Measurements from ENCODE around the gene PRICKLE2.
"Not testable (repeated sequence)": the region's sequence is repeated elsewhere in the genome, so short reads cannot be mapped to it uniquely, and the experiment has no call there.

PRICKLE2 gene

DNA sequence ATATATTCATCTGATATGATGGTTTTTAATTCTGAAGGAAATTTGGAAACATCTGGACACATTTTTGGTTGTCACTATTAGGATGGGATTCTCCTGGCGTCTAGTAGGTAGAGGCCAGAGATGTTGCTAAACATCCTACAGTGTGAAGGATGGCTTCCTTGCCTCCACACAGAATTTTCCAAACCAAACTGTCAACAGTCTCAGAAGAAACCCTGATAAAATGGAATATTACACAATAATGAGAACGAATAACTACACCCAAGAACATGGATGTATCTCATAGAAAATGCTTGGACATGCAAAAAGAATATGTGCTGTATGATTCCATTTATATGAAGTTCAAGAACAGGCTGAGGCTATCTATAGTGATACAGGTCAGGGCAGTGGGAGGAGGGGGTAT, 122.1 kb downstream of the PRICKLE2 start:
- DNase-seq (ENCODE audit: low read depth, low spot score) = no peak

DNA sequence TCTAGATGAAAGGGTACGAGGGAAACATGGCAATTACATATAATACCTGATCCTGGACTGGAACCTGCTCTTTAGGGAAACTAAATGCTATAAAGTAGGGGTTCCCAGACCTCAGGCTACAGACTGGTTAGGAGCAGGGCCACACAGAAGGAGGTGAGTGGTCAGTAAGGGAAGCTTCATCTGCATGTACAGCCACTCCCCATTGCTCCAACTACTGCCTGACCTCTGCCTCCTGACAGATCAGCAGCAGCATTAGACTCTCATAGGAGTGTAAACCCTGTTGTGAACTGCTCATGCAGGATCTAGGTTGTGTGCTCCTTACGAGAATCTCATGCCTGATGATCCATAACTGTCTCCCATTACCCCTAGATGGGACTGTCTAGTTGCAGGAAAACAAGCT, 123.1 kb downstream of the PRICKLE2 start:
- DNase-seq (ENCODE audit: low read depth, low spot score) = no peak

DNA sequence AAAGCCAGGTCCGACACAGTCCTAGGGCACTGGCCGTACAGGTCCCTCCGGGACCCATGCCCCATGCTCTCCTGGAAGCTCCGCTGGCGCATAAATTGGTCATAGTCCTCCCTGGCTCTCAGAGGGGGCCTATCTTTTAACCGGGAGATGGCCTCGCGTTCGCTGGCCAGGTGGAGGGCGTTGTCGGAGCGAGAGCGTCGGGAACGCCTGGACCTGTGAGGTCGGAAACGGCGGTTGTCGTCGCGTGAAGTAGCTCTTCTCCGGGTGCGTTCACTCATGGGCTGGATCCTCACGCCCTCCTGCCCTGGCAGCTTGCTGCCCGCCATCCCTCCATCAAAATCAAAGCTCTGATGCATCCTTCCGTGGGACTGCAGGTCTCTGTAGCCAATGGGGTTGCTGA, 126.0 kb downstream of the PRICKLE2 start:
- no peak for DNase-seq (ENCODE audit: low read depth, low spot score)

DNA sequence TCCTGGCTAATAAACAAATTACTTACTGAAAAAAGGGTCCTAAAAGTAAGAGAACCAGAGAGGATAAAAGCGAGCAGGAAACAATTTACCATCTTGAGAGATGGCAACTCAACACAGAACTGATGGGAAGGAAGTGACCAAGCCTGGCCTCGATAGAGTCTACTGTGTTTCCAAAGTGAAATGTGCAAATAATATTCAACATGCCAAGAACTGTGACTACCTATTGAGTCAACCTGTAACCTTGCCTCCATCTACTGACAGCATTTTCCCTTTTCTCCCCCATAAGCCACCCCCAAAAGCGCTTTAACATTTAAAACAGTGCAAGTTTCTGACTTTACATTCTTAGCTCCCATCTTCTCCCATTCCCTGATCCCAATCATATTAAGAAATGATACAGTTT, 126.6 kb downstream of the PRICKLE2 start:
- no peak for DNase-seq (ENCODE audit: low read depth, low spot score)

DNA sequence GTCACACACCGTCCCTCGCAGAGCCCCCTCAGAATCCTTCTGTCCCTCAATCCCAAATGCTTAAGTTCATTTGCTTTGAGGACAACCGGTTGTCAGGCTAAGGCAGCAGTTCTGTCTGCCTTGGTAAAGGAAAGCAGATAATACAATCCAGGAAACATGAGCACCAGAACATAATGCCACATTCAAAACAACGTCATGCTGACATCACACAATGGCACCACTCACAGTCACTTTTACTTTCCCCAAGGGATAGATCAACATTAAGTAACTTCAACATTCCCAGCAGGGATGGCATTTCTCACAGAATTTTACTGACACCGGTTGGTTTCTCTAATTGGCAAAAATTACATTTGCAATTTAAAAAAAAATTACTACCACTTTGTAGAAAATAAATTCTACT, 127.3 kb downstream of the PRICKLE2 start:
- DNase-seq (ENCODE audit: low read depth, low spot score) = no peak

DNA sequence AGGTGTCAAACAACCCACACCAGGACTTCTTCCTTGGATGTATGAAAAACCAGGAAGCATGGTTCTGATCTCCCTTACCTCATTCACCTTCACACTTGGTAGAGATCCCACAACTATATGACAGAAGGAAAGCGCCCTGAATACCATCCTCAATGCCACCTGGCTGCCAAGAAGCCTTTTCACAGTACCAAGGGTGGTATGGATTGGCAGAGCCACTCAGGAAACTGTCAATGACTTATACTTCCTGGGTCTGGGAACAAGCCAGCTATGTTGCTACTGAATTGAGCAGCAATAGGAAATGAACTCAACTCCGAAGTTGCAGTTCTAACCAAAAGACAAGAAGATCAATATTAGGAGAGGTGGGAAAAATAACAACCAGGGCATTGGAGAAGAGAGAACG, 129.5 kb downstream of the PRICKLE2 start:
- no peak for DNase-seq (ENCODE audit: low read depth, low spot score)

DNA sequence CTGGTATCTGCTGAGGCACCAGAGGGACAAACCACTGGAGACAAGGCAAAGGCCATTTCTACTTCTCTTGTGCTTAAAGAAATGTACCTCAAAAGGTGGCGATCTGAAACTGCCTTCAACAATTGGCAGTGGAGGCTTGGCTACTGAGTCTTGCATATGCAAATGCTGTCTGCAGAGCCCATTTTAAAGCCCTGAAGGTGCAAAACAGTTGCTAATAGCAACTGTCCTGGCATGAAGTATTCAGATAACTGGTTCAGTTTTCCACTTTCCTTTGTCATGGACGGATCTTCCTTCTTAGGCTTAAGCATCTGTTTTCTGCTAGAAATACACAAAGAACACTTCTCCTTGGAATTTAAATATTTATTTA, 130.6 kb downstream of the PRICKLE2 start:
- DNase-seq (ENCODE audit: low read depth, low spot score) = no peak

DNA sequence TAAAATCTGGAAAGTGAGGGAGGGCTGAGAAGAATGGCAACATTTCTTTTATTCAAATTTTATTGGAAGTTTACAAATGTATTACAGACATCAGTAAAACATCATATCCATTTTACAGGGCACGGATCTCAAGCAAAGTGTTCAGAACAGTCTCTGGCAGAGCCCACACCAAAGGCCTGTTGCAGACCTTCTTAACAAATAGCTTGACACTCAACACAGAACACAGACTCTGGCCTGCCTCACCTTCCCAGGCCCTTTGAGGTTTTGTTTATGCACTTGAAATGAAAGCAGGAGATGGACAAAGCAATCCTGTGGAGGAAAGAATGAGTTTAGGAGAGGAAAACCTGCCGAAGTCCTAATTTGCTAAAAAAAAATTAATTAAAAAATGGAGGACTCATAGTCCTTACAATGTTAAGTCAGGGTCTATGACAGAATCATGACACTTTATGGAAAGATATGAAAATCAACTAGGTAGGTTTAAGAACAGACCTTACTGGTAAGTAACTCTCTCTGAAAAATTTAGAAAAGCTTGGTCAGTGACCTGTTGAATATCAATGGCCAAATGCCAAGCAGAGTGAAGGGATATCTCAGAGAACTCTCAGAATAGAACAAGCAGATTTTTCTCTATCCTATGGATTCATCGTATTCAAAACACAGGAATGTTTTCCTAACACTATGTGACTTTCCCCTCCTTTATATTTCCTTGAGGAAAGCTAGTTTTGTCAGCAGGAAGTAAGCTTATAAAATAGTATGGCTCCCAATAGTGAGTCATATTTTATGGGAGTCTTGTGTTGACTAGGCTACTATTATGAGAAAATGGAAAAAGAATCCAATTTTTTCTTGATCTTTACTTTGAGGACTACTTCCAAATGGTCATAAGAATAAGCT, 131.2 kb downstream of the PRICKLE2 start:
- no peak for DNase-seq (ENCODE audit: low read depth, low spot score)

DNA sequence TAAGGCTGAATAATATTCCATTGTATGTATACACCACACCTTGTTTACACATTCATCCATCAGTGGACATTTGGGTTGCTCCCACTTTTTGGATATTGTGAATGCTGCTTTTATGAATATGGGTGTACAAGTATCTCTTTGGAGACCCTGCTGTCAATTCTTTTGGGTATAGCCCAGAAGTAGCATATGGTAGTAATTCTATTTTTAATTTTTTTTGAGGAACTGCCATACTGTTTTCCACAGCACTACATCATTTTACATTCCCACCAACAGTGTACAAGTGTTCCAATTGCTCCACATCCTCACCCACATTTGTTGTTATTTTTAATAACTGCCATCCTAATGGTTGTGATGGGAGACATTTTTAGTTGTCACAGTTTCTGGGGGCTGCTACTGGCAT, 132.1 kb downstream of the PRICKLE2 start:
- no peak for DNase-seq (ENCODE audit: low read depth, low spot score)

DNA sequence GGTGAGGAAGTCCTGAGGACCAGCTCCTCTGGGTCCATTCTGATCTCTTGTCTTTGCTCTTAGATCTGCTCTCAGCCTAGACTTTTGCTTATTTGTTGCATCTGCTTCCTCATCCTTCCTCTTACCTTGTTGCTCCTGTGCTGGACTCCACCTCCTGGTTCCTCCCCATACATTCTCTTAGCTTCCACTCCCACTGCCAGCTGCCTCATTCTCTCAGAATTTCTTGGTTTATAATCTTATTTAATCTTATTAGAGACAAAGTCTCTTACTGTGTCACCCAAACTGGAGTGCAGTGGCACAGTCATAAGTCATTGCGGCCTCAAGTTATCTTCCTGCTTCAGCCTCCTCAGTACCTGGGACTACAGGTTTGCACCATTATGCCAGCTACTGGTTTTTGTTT, 133.8 kb downstream of the PRICKLE2 start:
- no peak for DNase-seq (ENCODE audit: low read depth, low spot score)

DNA sequence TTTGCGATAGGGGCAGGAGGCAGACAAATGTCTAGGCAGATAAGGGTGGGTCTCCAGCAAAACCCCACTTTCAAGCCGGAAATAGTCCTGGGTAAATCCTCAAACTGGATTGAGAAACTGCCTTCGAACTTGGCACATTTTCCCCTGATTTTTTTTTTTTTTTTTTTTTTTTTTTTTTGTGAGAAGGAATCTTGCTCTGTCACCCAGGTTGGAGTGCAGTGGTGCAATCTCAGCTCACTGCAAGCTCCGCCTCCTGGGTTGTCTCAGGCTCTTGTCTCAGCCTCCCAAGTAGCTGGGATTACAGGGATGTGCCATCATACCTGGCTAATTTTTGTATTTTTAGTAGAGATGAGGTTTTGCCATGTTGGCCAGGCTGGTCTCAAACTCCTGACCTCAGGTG, 135.9 kb downstream of the PRICKLE2 start:
- DNase-seq (ENCODE audit: low read depth, low spot score) = not testable (repeated sequence)

DNA sequence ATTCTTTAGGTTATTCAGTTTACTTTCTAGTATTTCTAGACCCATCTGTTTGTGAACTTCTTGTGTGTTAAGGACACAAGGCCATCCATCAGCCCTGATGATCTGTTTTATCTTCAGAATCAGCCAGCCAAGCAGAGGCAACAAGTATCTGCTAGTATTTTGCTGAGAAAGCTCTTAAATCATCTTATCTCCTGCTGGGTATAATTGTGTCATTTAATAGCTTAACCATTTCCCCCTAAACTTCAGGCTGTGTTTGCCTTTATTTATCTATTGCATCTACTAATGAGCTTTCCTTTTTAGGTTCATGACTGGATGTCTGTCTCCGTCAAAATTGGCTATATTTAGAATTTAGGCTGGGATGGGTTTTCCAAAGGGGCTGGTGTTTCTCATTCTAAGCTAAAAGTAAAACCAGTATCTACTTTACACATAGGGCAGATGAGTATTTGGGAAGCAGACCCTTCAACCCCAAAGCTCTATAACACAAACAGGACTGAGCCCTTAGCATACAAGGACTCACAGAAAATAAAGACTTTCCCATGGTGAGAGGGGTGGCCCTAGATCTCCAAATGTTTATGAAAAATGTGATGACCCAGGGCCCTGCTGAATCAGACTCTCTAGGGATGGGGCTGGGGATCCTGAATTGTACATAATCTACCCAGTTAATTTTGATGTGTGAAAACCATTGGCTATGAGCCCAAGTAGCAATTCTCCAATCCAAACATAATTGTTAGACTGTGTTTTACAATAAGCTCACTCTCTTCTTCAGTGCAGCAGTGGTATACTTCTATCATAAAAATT, 136.7 kb downstream of the PRICKLE2 start:
- no peak for DNase-seq (ENCODE audit: low read depth, low spot score)

DNA sequence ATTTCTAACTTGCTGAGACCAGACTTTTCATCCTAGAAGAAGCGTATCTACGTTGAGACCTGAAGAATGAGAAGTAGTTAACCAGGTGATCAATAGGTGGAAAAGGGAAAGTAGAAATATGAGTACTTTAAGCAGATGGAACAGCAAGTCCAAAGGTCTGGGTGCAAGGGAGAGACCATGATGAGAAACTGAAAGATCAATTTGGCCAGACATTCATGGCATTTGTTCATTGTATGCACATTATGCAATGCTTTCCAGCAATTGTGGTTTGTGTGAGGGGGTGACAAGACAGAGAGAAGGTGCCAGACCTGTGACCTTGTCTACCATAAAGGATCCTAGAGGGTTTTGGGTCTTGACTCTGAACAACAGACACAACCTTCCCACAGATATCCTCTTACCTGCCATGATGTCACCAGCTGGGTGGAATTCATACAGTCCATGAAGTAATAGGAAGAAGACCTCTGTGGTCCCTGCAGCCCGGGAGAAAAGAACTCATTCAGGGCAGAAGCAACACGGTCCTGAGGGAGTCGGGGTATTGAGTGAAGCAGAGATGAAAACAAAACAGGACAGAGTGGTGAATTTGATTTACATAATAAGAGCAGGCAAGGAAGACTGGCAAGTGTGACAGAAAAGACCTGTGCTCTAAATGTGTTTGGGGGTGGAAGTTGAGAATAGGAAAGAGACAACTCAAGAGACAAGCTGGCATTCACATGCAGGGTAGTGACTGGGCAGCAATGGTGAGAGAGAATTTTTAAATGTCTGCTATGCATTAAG, 138.6 kb downstream of the PRICKLE2 start:
- DNase-seq (ENCODE audit: low read depth, low spot score) = no peak

DNA sequence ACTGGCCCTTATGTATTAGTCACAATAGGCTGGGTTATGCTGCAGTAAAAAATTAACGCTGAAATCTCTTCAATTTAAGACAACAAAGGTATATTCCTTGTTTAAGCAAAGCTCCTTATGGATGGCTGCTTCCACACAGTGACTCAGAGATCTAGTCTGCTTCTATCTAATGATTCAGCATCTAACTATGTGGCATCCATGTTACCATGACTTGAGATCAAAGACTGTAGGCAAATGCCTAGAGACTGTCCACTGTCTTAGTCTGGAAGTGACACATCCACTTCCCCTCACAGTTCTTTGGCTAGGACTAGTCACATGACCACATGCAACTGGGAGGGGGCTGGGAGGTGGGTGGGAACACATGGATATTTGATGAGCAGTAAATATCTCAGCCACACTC, 140.6 kb downstream of the PRICKLE2 start:
- DNase-seq (ENCODE audit: low read depth, low spot score) = no peak

DNA sequence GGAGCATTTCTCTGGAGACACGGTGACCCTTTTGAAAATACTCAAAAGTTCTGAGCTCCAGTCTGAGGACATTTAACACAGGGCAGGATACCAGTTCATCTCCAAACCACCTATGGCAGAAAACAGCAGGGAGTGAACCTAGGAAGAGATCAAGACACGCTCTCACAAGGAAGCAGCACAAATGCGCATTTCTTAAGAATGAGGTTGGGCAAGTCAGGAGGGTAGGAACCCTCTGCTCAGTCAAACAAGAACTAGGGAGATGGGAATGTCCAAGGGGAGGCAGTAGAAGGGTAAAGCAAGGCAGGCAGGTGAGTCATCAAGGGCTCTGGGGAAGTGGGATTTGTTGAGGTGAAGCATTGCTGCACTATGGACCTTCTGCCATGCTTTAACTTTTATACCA, 141.7 kb downstream of the PRICKLE2 start:
- DNase-seq (ENCODE audit: low read depth, low spot score) = no peak

DNA sequence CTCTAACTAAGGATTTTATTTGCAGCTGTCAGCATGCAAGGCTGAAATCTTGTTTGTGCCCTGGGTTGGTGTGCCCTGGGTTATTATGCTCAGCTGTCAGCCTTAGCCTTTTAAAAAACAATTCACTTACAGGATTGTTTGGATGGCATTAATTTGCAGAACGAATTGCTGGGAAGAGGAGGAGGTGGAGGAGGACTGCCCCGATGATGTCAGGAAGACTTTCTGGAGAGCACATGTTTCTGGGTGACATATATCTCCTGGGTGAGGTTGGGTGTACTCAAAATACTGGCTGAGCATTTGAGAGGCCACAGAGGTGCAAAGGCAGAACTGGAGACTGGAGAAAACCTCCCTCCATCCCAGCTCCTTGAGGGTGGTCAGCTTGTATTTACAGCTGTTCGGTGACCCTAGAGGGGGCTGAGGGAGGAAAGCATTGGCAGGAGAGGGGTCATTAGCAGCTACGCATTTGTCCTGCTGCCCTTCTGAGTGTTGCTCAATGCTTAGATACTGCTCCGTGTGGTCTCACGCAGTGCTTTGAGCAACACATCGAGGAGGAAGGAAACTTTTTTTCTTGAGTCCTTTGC, 142.2 kb downstream of the PRICKLE2 start:
- peak; percentile 20 for DNase-seq (ENCODE audit: low read depth, low spot score)

DNA sequence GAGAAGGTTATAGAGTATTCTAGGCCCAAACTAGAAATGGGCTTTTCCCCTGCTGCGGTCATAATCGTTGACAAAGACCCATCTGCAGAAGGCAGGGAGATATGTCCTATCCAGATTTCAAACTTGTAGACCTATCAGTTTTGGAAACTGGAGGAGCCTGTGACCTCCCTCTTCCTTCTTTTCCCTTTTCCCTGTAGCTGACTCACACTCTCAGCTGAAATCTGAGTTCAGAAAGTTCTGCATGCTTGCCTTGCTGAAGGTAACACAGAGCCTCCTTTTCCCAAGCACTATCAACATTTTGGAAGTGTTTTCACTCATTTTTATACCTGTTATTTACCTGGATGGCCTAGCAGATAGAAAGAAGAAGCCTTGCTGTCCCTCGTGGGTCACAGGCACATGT, 142.9 kb downstream of the PRICKLE2 start:
- DNase-seq (ENCODE audit: low read depth, low spot score) = no peak

DNA sequence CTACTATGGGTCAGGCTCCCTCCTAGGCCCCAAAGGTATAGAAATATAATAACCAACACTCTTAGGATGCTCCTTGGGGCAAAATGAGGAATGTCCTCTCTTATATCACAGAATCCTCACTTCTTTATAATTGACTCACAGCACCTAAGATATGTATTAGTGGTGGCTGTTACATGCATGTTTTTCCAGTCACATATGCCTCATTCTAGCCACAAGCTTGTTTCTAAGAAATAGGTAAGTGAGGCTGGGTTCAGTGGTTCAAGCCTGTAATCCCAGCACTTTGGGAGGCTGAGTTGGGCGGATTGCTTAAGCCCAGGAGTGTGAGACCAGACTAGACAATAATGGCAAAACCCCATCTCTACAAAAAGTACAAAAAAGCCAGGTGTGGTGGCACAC, 144.0 kb downstream of the PRICKLE2 start:
- DNase-seq (ENCODE audit: low read depth, low spot score) = no peak

DNA sequence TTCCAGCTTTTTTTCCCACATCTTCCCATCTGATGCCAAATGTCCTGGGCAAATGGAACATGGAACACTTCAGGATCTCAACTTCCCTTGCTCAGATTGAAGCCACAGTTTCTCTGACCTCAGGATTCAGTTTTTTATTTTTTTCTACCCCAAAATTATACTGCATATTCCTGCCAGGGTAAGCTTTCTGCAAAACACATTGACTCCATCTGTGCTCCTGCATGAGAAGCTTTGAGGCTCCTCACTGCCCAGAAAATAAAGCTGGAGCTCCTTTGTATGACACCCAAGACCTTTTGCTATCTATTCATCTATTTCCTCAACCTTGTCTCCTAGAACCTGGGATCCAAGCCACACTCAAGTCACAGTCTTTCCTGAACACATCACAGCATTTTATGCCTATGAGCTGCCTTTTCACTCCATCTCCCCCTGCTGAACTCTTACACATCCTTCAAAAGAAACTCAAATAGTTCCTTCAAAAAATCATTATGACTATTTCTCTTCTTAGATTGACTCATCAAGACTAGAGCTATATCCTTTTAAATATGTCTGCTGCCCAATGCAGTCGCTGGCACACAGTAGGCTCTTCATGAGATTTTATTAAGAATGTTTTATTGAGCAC, 144.5 kb downstream of the PRICKLE2 start:
- DNase-seq (ENCODE audit: low read depth, low spot score) = no peak

DNA sequence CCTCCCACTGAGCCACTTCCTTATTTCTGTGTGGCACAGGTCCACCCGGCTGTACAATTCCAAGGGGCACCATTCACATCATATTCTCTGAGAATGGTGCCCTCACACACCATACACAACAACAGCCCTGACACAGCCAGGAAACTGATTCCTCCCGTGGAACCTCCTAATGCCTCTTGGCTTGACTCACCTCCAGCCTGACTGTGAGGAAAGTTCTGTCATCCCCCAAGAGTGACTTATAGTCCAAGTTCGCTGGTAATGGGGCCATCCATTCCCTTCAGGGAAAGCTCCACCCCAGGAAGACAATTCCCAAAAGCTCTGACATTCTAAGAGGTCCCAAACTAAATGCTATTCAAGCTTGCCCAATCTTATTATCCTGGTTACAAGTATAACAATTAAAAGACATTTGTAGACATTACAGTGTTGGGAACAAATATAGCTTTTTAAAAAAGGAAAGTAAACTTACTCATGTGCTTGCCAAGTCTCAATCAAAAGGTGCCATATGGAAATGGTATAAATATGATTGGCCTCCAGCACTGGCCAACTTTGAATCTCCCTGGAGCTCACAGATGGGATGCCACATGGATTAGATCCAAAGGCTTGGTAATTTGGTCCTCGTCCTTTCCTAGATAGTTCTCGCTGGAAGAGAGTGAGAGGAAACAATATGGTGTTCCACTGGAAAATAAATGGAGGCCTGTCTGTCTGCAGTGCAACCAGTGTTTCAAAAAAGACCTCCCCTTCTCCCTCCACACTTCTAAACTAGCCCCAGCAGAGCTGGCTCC, 145.7 kb downstream of the PRICKLE2 start:
- DNase-seq (ENCODE audit: low read depth, low spot score) = no peak

DNA sequence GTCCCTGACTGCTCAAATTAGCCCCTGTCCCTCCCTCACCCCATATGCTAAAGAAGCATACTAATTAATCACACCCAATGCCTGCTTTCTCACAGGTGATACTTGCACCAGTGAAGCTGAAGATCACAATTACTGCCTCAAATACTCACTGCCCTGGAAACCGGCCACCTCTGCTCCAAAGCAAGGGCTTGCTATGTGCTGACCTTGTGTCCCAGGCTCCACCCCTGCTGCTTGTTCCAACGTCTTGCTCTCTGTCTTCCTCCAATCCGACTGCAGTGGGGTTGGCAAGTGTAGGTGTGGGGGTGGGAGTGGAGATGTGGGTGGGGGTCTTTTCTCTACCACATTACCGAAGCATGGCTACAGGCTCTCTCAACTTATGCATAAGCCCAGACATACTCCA, 146.3 kb downstream of the PRICKLE2 start:
- no peak for DNase-seq (ENCODE audit: low read depth, low spot score)
